ENCODE data around the gene SLC7A6OS.

SLC7A6OS gene

DNA sequence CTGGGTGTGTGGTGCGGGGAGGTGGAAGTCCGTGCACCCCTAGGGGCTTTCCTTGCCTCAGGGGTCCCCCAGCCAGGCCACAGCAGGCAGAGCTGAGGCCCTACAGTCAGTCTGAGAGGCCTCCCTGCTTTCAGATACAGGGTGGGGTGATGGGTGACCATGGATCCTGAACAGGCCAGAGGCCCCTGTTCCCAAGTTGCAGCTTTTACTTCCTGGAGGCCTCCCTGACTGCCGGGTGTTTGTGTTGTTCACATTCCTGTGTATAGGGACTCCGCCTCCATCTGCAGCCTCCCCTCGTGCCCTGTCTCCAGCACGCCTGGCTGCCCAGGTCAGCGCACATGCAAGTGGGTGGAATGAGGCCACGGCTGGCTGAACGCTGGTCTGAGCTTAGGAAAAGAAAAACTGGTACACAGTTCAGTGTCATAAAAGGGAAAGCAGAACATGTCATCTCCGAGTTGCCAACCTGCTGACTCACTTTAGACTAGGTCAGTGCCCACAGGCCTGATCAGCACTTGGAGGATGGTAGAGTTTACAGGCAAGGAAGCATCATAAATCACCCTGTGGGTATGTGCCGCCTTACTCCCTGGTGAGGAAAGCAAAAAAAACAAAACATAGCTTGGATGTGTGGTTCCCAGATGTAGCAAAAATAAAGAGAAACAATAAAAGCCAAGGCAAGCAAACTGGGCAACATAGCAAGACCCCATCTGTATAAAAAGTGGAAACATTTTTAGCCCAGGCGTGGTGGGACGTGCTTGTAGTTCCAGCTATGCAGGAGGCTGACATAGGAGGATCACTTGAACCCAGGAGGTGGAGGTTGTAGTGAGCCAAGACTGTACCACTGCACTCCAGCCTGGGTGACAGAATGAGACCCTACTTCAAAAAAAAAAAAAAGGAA lies 52.6 kb downstream of the SLC7A6OS start:
- TF ChIP-seq, protein P1, sequence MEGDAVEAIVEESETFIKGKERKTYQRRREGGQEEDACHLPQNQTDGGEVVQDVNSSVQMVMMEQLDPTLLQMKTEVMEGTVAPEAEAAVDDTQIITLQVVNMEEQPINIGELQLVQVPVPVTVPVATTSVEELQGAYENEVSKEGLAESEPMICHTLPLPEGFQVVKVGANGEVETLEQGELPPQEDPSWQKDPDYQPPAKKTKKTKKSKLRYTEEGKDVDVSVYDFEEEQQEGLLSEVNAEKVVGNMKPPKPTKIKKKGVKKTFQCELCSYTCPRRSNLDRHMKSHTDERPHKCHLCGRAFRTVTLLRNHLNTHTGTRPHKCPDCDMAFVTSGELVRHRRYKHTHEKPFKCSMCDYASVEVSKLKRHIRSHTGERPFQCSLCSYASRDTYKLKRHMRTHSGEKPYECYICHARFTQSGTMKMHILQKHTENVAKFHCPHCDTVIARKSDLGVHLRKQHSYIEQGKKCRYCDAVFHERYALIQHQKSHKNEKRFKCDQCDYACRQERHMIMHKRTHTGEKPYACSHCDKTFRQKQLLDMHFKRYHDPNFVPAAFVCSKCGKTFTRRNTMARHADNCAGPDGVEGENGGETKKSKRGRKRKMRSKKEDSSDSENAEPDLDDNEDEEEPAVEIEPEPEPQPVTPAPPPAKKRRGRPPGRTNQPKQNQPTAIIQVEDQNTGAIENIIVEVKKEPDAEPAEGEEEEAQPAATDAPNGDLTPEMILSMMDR (IDR thresholded peaks at IDR 0.05; ENCODE audit: extremely low read depth, missing control alignments), result no peak
- no peak for DNase-seq (ENCODE audit: low spot score)

DNA sequence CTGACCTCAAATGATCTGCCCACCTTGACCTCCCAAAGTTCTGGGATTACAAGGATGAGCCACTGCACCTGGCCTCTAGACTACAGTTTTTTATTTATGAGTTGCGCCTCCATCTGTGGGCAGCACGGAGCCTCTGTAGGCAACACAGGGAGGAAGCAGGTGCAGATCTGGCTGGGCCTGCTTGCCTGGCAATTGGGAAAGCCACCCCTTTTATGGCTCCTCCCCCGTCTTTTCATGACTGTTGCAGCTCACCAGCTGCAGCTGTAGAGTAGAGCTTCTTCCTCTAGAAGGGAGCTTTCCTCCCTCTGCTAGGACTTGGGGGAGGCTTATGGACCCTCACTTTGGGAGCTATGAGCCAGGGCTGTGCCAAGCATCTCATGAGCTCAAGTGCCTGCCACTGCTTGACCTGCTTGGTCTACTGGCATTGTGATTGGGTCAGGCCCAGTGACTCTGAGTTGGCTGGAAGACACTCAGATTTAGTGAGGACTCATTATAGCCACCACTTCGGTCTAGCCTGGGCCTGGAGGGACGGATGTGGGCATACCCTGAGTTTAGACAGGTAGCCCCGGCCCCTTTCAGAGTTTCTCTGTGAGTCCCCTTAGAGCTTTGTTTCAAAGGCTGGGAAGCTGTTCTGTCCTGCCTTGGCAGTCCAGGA lies 53.4 kb downstream of the SLC7A6OS start:
- TF ChIP-seq, protein P1 (IDR thresholded peaks at IDR 0.05; ENCODE audit: extremely low read depth, missing control alignments), result no peak
- DNase-seq (ENCODE audit: low spot score), result peak; percentile 80

DNA sequence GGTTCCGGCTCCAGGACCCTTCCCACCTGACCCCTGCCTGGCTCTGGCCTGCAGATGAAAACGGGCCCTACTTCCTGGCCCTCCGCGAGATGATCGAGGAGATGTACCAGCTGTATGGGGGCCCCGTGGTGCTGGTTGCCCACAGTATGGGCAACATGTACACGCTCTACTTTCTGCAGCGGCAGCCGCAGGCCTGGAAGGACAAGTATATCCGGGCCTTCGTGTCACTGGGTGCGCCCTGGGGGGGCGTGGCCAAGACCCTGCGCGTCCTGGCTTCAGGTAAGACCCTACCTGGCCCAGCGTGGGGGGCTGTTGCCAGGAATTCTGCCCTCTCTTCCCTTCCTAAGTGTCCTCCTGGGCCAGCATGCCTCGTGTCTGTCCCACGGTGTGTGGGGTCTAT lies 55.0 kb downstream of the SLC7A6OS start:
- DNase-seq (ENCODE audit: low spot score), result no peak
- TF ChIP-seq, protein P1 (IDR thresholded peaks at IDR 0.05; ENCODE audit: extremely low read depth, missing control alignments), result no peak

DNA sequence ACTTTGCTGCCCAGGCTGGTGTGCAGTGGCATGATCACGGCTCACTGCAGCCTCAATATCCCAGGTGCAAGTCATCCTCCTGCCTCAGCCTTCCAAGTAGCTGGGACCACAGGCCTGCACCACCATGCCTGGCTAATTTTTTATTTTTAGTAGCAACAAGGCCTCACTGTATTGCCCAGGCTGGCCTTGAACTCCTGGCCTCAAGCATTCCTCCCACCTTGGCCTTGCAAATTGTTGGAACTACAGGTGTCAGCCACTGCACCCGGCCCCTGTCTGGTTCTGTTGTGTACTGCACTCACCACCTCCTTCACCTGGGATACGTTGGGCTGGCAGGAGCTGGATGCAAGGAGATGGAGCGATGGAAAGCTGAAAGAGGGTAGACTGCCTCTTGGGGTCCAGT lies 57.0 kb downstream of the SLC7A6OS start:
- no peak for DNase-seq (ENCODE audit: low spot score)
- TF ChIP-seq, protein P1 (IDR thresholded peaks at IDR 0.05; ENCODE audit: extremely low read depth, missing control alignments), result no peak

DNA sequence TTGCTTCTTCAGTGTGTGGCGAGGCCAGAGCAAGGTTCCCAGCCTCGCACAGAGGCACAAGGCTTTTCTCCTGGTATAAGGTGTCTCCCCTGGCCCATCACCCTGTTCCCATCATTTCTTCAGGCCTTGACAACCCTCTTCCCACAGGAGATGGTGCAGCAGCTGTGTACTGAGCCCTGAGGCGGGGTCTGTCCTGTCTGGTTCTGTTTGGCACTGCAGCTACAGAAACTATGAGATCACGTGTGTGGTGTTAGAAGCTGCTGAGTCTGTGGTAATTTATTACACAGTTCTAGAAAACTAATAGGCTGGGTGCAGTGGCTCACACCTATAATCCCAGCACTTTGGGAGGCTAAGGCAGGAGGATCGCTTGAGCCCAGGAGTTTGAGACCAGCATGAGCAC lies 58.4 kb downstream of the SLC7A6OS start:
- no peak for DNase-seq (ENCODE audit: low spot score)

DNA sequence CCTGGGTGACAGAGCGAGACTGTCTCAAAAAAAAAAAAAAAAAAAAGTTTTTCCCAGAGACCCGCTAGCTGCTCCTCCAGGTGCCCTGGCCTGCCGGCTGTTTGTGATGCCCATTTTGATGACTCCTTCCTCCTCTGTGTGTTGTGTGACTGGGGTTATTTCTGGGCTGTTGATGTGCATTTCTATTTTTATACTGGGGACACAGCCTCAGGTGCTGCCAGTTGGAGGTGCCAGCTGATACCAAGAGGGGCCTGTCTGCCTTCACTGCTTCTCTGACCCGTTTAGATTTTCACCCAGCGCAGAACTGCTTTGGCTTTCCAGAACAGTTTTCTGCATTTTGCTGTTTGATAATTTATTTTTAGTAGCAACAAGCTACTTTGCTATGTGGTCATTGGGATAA lies 58.9 kb downstream of the SLC7A6OS start:
- TF ChIP-seq, protein P1 (IDR thresholded peaks at IDR 0.05; ENCODE audit: extremely low read depth, missing control alignments), result no peak
- no peak for DNase-seq (ENCODE audit: low spot score)

More for the DNA sequence above, 58.4 kb downstream of the SLC7A6OS start:
- TF ChIP-seq, protein P1 (IDR thresholded peaks at IDR 0.05; ENCODE audit: extremely low read depth, missing control alignments), result no peak

DNA sequence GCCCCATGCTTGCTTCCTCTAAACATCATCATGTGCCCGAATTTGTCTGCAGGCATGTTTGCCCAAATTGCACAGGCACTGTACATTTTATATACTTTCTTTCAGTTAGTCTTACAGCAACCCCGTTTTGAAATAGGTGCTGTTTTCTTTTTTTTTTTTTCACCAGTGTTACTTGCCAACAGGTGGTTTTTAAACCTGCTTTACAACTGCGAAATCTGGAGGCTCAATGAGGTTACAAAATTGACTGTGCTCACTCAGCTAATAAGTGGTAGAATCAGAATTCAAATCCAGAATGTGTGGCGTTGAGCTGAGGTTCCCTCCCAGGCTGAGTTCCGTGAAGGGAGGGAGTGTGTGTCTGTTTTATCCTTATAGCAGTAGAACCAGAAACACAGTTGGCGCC lies 59.8 kb downstream of the SLC7A6OS start:
- TF ChIP-seq, protein P1 (IDR thresholded peaks at IDR 0.05; ENCODE audit: extremely low read depth, missing control alignments), result no peak

More for the DNA sequence above, 59.8 kb downstream of the SLC7A6OS start:
- no peak for DNase-seq (ENCODE audit: low spot score)

Data from GM20000 (cell line).